ENCODE results near the gene IL26. TPM values are rescaled to one million over a fixed set of nuclear protein-coding genes. Genes with fewer than 3 reads are reported as not detected.

The IL26 gene
- total RNA-seq, 1 experiment from 2014 or later, result not detected

GRCh38 chr12:68178774-68179439 is 46.7 kb downstream of the IL26 start:
- H3K4me1 ChIP-seq (ENCODE audit: control insufficient read depth, insufficient read depth, low read length), result no peaks in the 10 kb centered on the region
- no peak for ATAC-seq
- in situ Hi-C loops (cut with HindIII; ENCODE audit: low pct_unique_long_range_greater_than_20kb, low sequenced_read_pairs), result no loop called here

DNA sequence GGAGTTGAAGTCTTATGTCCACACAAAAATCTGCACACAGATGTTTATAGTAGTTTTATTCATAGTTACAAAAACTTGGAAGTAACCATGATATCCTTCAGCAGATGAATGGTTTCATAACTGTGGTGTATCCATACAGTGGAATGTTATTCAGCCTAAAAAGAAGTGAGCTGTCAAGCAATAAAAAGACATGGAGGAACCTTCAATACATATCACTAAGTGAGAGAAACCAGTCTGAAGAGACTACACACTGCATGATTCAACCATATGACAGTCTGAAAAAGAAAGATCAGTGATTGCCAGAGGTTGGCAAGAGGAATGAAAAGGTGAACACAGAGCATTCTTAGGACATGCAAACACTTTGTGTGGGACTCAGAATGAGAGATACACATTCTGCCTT is 47.4 kb downstream of the IL26 start:
- intact Hi-C loops (cut with micrococcal nuclease; ENCODE audit: unreplicated experiment), result no loop called here
- ChIA-PET POLR2A (no interaction called here), CTCF (no interaction called here)
- H3K27ac ChIP-seq (ENCODE audit: low read length), result no peak overlapping the region
- no peak for TF ChIP-seq POLR2AphosphoS5 (IDR thresholded peaks at IDR 0.05; ENCODE audit: low read depth, low read length)
- TF ChIP-seq, protein P1, sequence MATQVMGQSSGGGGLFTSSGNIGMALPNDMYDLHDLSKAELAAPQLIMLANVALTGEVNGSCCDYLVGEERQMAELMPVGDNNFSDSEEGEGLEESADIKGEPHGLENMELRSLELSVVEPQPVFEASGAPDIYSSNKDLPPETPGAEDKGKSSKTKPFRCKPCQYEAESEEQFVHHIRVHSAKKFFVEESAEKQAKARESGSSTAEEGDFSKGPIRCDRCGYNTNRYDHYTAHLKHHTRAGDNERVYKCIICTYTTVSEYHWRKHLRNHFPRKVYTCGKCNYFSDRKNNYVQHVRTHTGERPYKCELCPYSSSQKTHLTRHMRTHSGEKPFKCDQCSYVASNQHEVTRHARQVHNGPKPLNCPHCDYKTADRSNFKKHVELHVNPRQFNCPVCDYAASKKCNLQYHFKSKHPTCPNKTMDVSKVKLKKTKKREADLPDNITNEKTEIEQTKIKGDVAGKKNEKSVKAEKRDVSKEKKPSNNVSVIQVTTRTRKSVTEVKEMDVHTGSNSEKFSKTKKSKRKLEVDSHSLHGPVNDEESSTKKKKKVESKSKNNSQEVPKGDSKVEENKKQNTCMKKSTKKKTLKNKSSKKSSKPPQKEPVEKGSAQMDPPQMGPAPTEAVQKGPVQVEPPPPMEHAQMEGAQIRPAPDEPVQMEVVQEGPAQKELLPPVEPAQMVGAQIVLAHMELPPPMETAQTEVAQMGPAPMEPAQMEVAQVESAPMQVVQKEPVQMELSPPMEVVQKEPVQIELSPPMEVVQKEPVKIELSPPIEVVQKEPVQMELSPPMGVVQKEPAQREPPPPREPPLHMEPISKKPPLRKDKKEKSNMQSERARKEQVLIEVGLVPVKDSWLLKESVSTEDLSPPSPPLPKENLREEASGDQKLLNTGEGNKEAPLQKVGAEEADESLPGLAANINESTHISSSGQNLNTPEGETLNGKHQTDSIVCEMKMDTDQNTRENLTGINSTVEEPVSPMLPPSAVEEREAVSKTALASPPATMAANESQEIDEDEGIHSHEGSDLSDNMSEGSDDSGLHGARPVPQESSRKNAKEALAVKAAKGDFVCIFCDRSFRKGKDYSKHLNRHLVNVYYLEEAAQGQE (IDR thresholded peaks at IDR 0.05; ENCODE audit: insufficient read depth in 1 of 2, low read depth in 2 of 2, low read length in 1 of 2), result no peak
- TF ChIP-seq, protein P2, sequence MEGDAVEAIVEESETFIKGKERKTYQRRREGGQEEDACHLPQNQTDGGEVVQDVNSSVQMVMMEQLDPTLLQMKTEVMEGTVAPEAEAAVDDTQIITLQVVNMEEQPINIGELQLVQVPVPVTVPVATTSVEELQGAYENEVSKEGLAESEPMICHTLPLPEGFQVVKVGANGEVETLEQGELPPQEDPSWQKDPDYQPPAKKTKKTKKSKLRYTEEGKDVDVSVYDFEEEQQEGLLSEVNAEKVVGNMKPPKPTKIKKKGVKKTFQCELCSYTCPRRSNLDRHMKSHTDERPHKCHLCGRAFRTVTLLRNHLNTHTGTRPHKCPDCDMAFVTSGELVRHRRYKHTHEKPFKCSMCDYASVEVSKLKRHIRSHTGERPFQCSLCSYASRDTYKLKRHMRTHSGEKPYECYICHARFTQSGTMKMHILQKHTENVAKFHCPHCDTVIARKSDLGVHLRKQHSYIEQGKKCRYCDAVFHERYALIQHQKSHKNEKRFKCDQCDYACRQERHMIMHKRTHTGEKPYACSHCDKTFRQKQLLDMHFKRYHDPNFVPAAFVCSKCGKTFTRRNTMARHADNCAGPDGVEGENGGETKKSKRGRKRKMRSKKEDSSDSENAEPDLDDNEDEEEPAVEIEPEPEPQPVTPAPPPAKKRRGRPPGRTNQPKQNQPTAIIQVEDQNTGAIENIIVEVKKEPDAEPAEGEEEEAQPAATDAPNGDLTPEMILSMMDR (IDR thresholded peaks at IDR 0.05), result no peak
- TF ChIP-seq TCF7L2 (IDR thresholded peaks at IDR 0.05; ENCODE audit: low read depth, low read length), result no peak
- no peak for TF ChIP-seq SIN3A (IDR thresholded peaks at IDR 0.05; ENCODE audit: borderline replicate concordance, insufficient read depth, low read depth, low read length)
- BruUV-seq (replicated peaks), result no TSS peak
- H3K36me3 ChIP-seq (ENCODE audit: control insufficient read depth, insufficient read depth, low read length), result no peaks in the 10 kb centered on the region
- in situ Hi-C loops (cut with HindIII; ENCODE audit: low pct_unique_long_range_greater_than_20kb, low sequenced_read_pairs), result no loop called here
- no peaks in the 10 kb centered on the region for H3K4me1 ChIP-seq (ENCODE audit: control insufficient read depth, insufficient read depth, low read length)
- no peak overlapping the region for H3K4me3 ChIP-seq (ENCODE audit: low read depth in 2 of 2, low read length in 2 of 2)
- no peaks in the 10 kb centered on the region for H3K9me3 ChIP-seq (ENCODE audit: control insufficient read depth, insufficient read depth, low read depth, low read length)
- 0 out of 2 replicates have a peak, but pooled peaks cover 2% of the 10 kb centered on the region for H3K27me3 ChIP-seq (ENCODE audit: control insufficient read depth, insufficient read depth, low read length)
- DNase-seq (ENCODE audit: low read depth, low spot score) (no peak), ATAC-seq (no peak)

More at GRCh38 chr12:68178774-68179439, 46.7 kb downstream of the IL26 start:
- no peaks in the 10 kb centered on the region for H3K36me3 ChIP-seq (ENCODE audit: control insufficient read depth, insufficient read depth, low read length)
- H3K27me3 ChIP-seq (ENCODE audit: control insufficient read depth, insufficient read depth, low read length), result 0 out of 2 replicates have a peak, but pooled peaks cover 2% of the 10 kb centered on the region
- no peak overlapping the region for H3K4me3 ChIP-seq (ENCODE audit: low read depth in 2 of 2, low read length in 2 of 2)
- no peak for DNase-seq (ENCODE audit: low read depth, low spot score)
- no TSS peak for BruUV-seq (replicated peaks)
- TF ChIP-seq, protein P2 (IDR thresholded peaks at IDR 0.05), result no peak
- TF ChIP-seq, protein P1 (IDR thresholded peaks at IDR 0.05; ENCODE audit: insufficient read depth in 1 of 2, low read depth in 2 of 2, low read length in 1 of 2), result no peak
- ChIA-PET POLR2A (no interaction called here), CTCF (no interaction called here)
- H3K9me3 ChIP-seq (ENCODE audit: control insufficient read depth, insufficient read depth, low read depth, low read length), result no peaks in the 10 kb centered on the region
- no peak overlapping the region for H3K27ac ChIP-seq (ENCODE audit: low read length)
- intact Hi-C loops (cut with micrococcal nuclease; ENCODE audit: unreplicated experiment), result no loop called here
